H1 (cell line): ENCODE results near the gene KRT9. TPM values are rescaled to one million over a fixed set of nuclear protein-coding genes. Genes with fewer than 3 reads are reported as not detected.

ENCODE experiments used
- CTCF ChIA-PET: fragments of 300-600 bp; sonication (Branson Sonifier 250); formaldehyde crosslinking; loops from one replicate; lab custom pipeline; 2021; ENCODE audit not compliant: partially characterized antibody; lab: Charles Lee
- POLR2A ChIA-PET: fragments of 300-600 bp; sonication (Branson Sonifier 250); formaldehyde crosslinking; loops from one replicate; lab custom pipeline; 2021; ENCODE audit warnings: inconsistent platforms; ENCODE audit not compliant: partially characterized antibody; lab: Charles Lee
- DNase-seq, 2 experiments: peaks; one replicate each; pipeline versions ENCODE4 v3.0.0 to v3.0.0-alpha.2; 2010 to 2022; ENCODE audit warnings: low spot score in 2 of 2, low read depth in 1 of 2, mixed read lengths in 1 of 2
- FAIRE-seq: peaks from 2 replicates; lab custom pipeline; 2011; peaks lifted over from hg19 to GRCh38; lab: Jason Lieb, UNC
- H2AFZ ChIP-seq: 2 replicates; pipeline ENCODE4 v1.8.1; 2012; ENCODE audit warnings: low read length, inconsistent platforms
- H2AK5ac ChIP-seq: 2 replicates; pipeline ENCODE4 v1.6.1; 2013; ENCODE audit warnings: low read depth, low read length
- H2BK120ac ChIP-seq: replicated peaks from 2 replicates; pipeline ENCODE3; 2013; ENCODE audit warnings: low read depth, low read length, inconsistent platforms
- H2BK12ac ChIP-seq: 2 replicates; pipeline ENCODE4 v1.6.1; 2013; ENCODE audit warnings: low read depth, low read length
- H2BK15ac ChIP-seq: 2 replicates; pipeline ENCODE4 v1.6.1; 2013; ENCODE audit warnings: low read length
- H2BK20ac ChIP-seq: 2 replicates; pipeline ENCODE4 v1.6.1; 2013; ENCODE audit warnings: low read length
- H2BK5ac ChIP-seq: 2 replicates; pipeline ENCODE4 v1.6.1; 2013; ENCODE audit warnings: low read depth, low read length
- H3K14ac ChIP-seq: 2 replicates; pipeline ENCODE4 v1.6.1; 2013; ENCODE audit warnings: inconsistent platforms; ENCODE audit not compliant: insufficient read length
- H3K18ac ChIP-seq: 2 replicates; pipeline ENCODE4 v1.6.1; 2013; ENCODE audit warnings: low read length; ENCODE audit errors: extremely low read depth
- H3K23ac ChIP-seq: 2 replicates; pipeline ENCODE4 v1.6.1; 2013; ENCODE audit warnings: inconsistent platforms; ENCODE audit not compliant: insufficient read length
- H3K23me2 ChIP-seq: 2 replicates; pipeline ENCODE4 v1.6.1; 2013; ENCODE audit warnings: low read depth, low read length
- H3K27ac ChIP-seq: 2 replicates; pipeline ENCODE4 v1.6.1; 2011; ENCODE audit warnings: low read depth, low read length, inconsistent platforms
- H3K27me3 ChIP-seq, 4 experiments: replicated peaks in 1 of 4; 1 replicate in 1 of 4; 2 replicates in 3 of 4; pipeline versions ENCODE4 v1.6.1 to v1.8.1; 2011 to 2013; ENCODE audit warnings: low read length in 3 of 4, mild to moderate bottlenecking in 3 of 4, inconsistent platforms in 2 of 4, mixed read lengths in 2 of 4, moderate library complexity in 1 of 4; ENCODE audit not compliant: control insufficient read depth in 3 of 4, insufficient read depth in 3 of 4; ENCODE audit errors: extremely low read depth in 1 of 4
- H3K36me3 ChIP-seq, 4 experiments: 2 replicates each; pipeline versions ENCODE4 v1.6.1 to v1.8.1; 2011 to 2013; ENCODE audit warnings: mild to moderate bottlenecking in 4 of 4, low read length in 3 of 4, moderate library complexity in 2 of 4, control low read depth in 1 of 4, inconsistent platforms in 1 of 4; ENCODE audit not compliant: insufficient read depth in 4 of 4, control insufficient read depth in 2 of 4
- H3K4ac ChIP-seq: replicated peaks from 2 replicates; pipeline ENCODE3; 2013; ENCODE audit warnings: low read length, low read depth, mixed read lengths, inconsistent platforms; ENCODE audit not compliant: insufficient read length
- H3K4me1 ChIP-seq, 4 experiments: replicated peaks in 1 of 4; 1 replicate in 1 of 4; 2 replicates in 3 of 4; pipeline versions ENCODE4 v1.6.1 to v1.8.1; 2011 to 2013; ENCODE audit warnings: low read length in 3 of 4, inconsistent platforms in 2 of 4, mixed read lengths in 1 of 4; ENCODE audit not compliant: insufficient read depth in 4 of 4, control insufficient read depth in 3 of 4
- H3K4me2 ChIP-seq, 2 experiments: 2 replicates each; pipeline versions ENCODE4 v1.6.1 to v1.8.1; 2011 to 2013; ENCODE audit warnings: low read depth in 2 of 2, low read length in 2 of 2, control low read depth in 1 of 2, inconsistent platforms in 1 of 2, mild to moderate bottlenecking in 1 of 2; ENCODE audit not compliant: insufficient read depth in 1 of 2
- H3K4me3 ChIP-seq, 4 experiments: fragments of 200-600, 300-600 bp in 1 of 4; sonication (generic), shearing (Covaris generic), sonication (Bioruptor Twin) in 1 of 4; 2 replicates each; pipeline versions ENCODE4 v1.5.1 to v1.8.1; 2011 to 2016; ENCODE audit warnings: low read length in 4 of 4, low read depth in 3 of 4, control low read depth in 2 of 4, inconsistent platforms in 2 of 4, mild to moderate bottlenecking in 2 of 4, mixed read lengths in 1 of 4, moderate library complexity in 1 of 4; ENCODE audit not compliant: insufficient read depth in 2 of 4; ENCODE audit errors: extremely low read depth in 1 of 4
- H3K56ac ChIP-seq: replicated peaks from 2 replicates; pipeline ENCODE3; 2013; ENCODE audit warnings: low read depth, mild to moderate bottlenecking, mixed read lengths, low read length, inconsistent platforms; ENCODE audit not compliant: insufficient read length
- H3K79me1 ChIP-seq: 2 replicates; pipeline ENCODE4 v1.6.1; 2013; ENCODE audit warnings: low read depth, low read length, control low read depth
- H3K79me2 ChIP-seq, 2 experiments: 2 replicates each; pipeline versions ENCODE4 v1.6.1 to v1.8.1; 2012 to 2013; ENCODE audit warnings: low read length in 2 of 2, mild to moderate bottlenecking in 2 of 2, inconsistent platforms in 1 of 2; ENCODE audit not compliant: insufficient read depth in 2 of 2, control insufficient read depth in 1 of 2
- H3K9ac ChIP-seq, 4 experiments: replicated peaks in 1 of 4; 1 replicate in 1 of 4; 2 replicates in 3 of 4; pipeline versions ENCODE4 v1.6.1 to v1.8.1; 2011 to 2013; ENCODE audit warnings: low read depth in 3 of 4, low read length in 3 of 4, control low read depth in 2 of 4, mild to moderate bottlenecking in 2 of 4, moderate library complexity in 2 of 4, inconsistent platforms in 1 of 4; ENCODE audit errors: extremely low read depth in 1 of 4
- H3K9me3 ChIP-seq, 2 experiments: 2 replicates each; pipeline versions ENCODE4 v1.6.1 to v1.8.1; 2012 to 2013; ENCODE audit warnings: mild to moderate bottlenecking in 2 of 2, moderate library complexity in 2 of 2, control low read depth in 1 of 2, inconsistent platforms in 1 of 2, low read depth in 1 of 2, low read length in 1 of 2, mixed read lengths in 1 of 2; ENCODE audit not compliant: insufficient read depth in 2 of 2
- H4K20me1 ChIP-seq, 2 experiments: replicated peaks in 1 of 2; 2 replicates each; pipeline versions ENCODE3 to v1.8.1; 2011 to 2013; ENCODE audit warnings: inconsistent platforms in 2 of 2, low read length in 2 of 2, mild to moderate bottlenecking in 1 of 2; ENCODE audit not compliant: insufficient read depth in 2 of 2, control insufficient read depth in 1 of 2
- H4K5ac ChIP-seq: 2 replicates; pipeline ENCODE4 v1.6.1; 2013; ENCODE audit warnings: low read length, low read depth, mixed read lengths, inconsistent platforms; ENCODE audit not compliant: insufficient read length
- H4K8ac ChIP-seq: 2 replicates; pipeline ENCODE4 v1.8.0; 2013; ENCODE audit warnings: mild to moderate bottlenecking, moderate library complexity, low read length, inconsistent platforms; ENCODE audit not compliant: insufficient read depth; ENCODE audit errors: extremely low read depth
- H4K91ac ChIP-seq: replicated peaks from 2 replicates; pipeline ENCODE3; 2013; ENCODE audit warnings: low read length, mixed read lengths, inconsistent platforms; ENCODE audit not compliant: insufficient read length
- MAFK ChIP-seq: IDR thresholded peaks from 2 replicates; pipeline ENCODE4 v1.6.1; 2012; ENCODE audit warnings: low read depth, mild to moderate bottlenecking, improper control_type of control experiment, low read length
- POU5F1 ChIP-seq: IDR thresholded peaks from 2 replicates; pipeline ENCODE4 v1.6.1; 2011; ENCODE audit warnings: low read depth, mild to moderate bottlenecking, low read length, moderate library complexity
- TAF7 ChIP-seq: optimal IDR thresholded peaks from 2 replicates; pipeline ENCODE3; 2011; ENCODE audit warnings: low read depth, mild to moderate bottlenecking, inconsistent platforms, low read length, moderate library complexity, borderline replicate concordance
- WGBS, 2 experiments: shearing (Covaris generic) in 1 of 2; methylation state at CpG; one replicate each; pipeline versions ENCODE4 v1.1.6 to v1.1.7; 2013 to 2015; ENCODE audit warnings: low lambda C conversion rate in 2 of 2, mixed read lengths in 2 of 2, inconsistent platforms in 1 of 2, low coverage in 1 of 2, missing lambda C conversion rate in 1 of 2; ENCODE audit not compliant: insufficient replicate concordance in 2 of 2, insufficient coverage in 1 of 2, insufficient read length in 1 of 2; ENCODE audit errors: extremely low coverage in 1 of 2, missing lambda C conversion rate in 1 of 2; 5-methylcytosine and 5-hydroxymethylcytosine counted together
- polyA plus RNA-seq, 7 experiments: library from polyadenylated mRNA; depleted of rRNA in 3 of 7; stranded (reverse) in 5 of 7; unstranded in 2 of 7; fragments of >200 nt in 5 of 7; fragments of 200-250 nt in 2 of 7; gene quantifications; 1 replicate in 5 of 7; 2 replicates in 1 of 7; 4 replicates in 1 of 7; pipeline versions ENCODE4 v1.2.1 to v1.2.3, GENCODE V29; 2011 to 2013; ENCODE audit warnings: missing spikeins in 2 of 7, mixed read lengths in 2 of 7
- total RNA-seq: library from RNA; stranded (reverse); fragmentation: NEBNext Ultra II Directional; extraction: Animal tissue kit (Norgen Biotek cat#: 25700); gene quantifications from 2 replicates; pipeline ENCODE4 v1.2.1, GENCODE V29; 2021
- TF ChIP-seq, protein P1 (sequence below): IDR thresholded peaks from 2 replicates; pipeline ENCODE4 v1.6.1; 2012; ENCODE audit warnings: inconsistent platforms
- TF ChIP-seq, protein P2 (sequence below), 3 experiments: IDR thresholded peaks; 1 replicate in 2 of 3; 2 replicates in 1 of 3; pipeline versions ENCODE4 v1.5.1 to v1.6.1; 2011; ENCODE audit warnings: low read length in 3 of 3, mild to moderate bottlenecking in 3 of 3, inconsistent platforms in 2 of 3, low read depth in 1 of 3, moderate library complexity in 1 of 3; ENCODE audit not compliant: insufficient read depth in 1 of 3; ENCODE audit errors: control extremely low read depth in 1 of 3

The KRT9 gene
- total and polyA plus RNA-seq, 2 of the 8 experiments (the other 6 are each of a cell fraction or from before 2014, with no cell fraction given) = not detected

DNA sequence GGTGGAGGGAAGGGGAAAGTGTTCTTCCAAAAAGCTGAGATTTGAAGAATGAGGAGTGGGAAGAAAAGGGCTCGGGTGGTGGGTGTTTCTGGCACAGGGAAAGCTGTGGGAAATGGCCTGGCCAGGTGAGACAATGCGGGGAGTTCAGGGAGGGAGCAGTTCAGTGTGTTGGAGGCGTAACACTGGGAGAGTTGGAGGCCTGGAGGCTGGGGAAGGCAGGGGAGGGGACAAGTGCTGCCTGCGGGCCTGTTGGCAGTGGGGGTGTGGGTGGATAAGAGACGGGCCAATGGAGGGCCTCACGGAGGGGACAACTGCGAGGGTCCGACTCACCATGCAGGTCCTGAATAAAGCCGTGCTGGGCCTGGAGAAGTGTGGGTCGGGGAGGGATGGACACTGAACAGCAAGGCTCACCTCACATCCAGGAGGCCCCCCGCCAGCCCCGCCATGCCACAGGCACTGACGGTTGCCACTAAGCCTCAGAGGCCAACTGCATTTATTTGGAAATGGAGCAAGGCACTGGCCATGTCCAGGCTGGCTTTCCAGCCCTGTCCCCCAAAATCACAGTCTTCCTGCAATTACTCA, 25.9 kb downstream of the KRT9 start:
- Histone ChIP-seq H3K27me3 (no peaks in the 10 kb centered on the region; a peak in 1 of 7 replicates), H3K23me2 (no peaks in the 10 kb centered on the region), H4K5ac (no peak overlapping the region), H2BK120ac (no peak overlapping the region), H3K4ac (no peak overlapping the region), H3K23ac (no peak overlapping the region), H4K20me1 (no peaks in the 10 kb centered on the region), H3K14ac (no peak overlapping the region), H2AFZ (no peak overlapping the region), H3K18ac (no peak overlapping the region), H3K4me2 (no peak overlapping the region), H2BK12ac (no peak overlapping the region), H3K9me3 (no peaks in the 10 kb centered on the region; a peak in 1 of 4 replicates), H3K79me2 (no peaks in the 10 kb centered on the region), H2BK20ac (peak overlapping the region; percentile 48; the same call in 1 of the 2 replicates), H2BK15ac (peak overlapping the region; percentile 81; the same call in 1 of the 2 replicates), H4K91ac (no peak overlapping the region), H2BK5ac (no peak overlapping the region), H3K9ac (no peak overlapping the region), H3K27ac (no peak overlapping the region), H3K56ac (no peak overlapping the region), H2AK5ac (no peak overlapping the region; the same call in 1 of the 2 replicates), H3K79me1 (no peaks in the 10 kb centered on the region), H3K4me1 (peaks cover 8 to 24% (median 14%) of the 10 kb centered on the region in 4 experiments), H3K36me3 (no peaks in the 10 kb centered on the region), H3K4me3 (no peak overlapping the region), H4K8ac (no peak overlapping the region)
- ChIA-PET CTCF (interaction anchor here (1.3 to 21.2 kb wide), 6 partner anchors 16 to 119 kb away, joined by 3 to 492 read pairs (median 179); partner anchors contain the start of genes KRT13, KRT19, KRT35 and KRT36), POLR2A (interaction anchor here (0.6 to 16.2 kb wide), 2 partner anchors 20 to 82 kb away, joined by 3 to 293 read pairs; partner anchors contain the start of gene KRT19)
- WGBS, 2 experiments = 84% methylated on average over 13 of the region's 13 CpGs; no CpG with 5 or more reads in 1 of the 2 experiments
- FAIRE-seq (no peak), DNase-seq (no peak)
- TF ChIP-seq, protein P1, sequence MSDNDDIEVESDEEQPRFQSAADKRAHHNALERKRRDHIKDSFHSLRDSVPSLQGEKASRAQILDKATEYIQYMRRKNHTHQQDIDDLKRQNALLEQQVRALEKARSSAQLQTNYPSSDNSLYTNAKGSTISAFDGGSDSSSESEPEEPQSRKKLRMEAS = no peak
- no peak for TF ChIP-seq MAFK
- TF ChIP-seq, protein P2, sequence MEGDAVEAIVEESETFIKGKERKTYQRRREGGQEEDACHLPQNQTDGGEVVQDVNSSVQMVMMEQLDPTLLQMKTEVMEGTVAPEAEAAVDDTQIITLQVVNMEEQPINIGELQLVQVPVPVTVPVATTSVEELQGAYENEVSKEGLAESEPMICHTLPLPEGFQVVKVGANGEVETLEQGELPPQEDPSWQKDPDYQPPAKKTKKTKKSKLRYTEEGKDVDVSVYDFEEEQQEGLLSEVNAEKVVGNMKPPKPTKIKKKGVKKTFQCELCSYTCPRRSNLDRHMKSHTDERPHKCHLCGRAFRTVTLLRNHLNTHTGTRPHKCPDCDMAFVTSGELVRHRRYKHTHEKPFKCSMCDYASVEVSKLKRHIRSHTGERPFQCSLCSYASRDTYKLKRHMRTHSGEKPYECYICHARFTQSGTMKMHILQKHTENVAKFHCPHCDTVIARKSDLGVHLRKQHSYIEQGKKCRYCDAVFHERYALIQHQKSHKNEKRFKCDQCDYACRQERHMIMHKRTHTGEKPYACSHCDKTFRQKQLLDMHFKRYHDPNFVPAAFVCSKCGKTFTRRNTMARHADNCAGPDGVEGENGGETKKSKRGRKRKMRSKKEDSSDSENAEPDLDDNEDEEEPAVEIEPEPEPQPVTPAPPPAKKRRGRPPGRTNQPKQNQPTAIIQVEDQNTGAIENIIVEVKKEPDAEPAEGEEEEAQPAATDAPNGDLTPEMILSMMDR (IDR thresholded peaks at IDR 0.05; ENCODE audit: control extremely low read depth in 1 of 3, insufficient read depth in 1 of 3, low read depth in 1 of 3, low read length in 3 of 3) = no peak
- TF ChIP-seq POU5F1 = no peak
- no peak for TF ChIP-seq TAF7
